HG03442 (cell line): ENCODE results near the gene SCYL2.
"Not testable (repeated sequence)": the region's sequence is repeated elsewhere in the genome, so short reads cannot be mapped to it uniquely, and the experiment has no call there.

Experiments
- ATAC-seq: cut with Tn5 transposase; IDR thresholded peaks from one replicate; pipeline ENCODE4 v1.9.1; 2021; ENCODE audit warnings: mild to moderate bottlenecking, moderate library complexity; ENCODE audit not compliant: unreplicated experiment

Gene SCYL2

GRCh38 chr12:100324498-100324897 is 57.5 kb downstream of the SCYL2 start:
- no peak for ATAC-seq

DNA sequence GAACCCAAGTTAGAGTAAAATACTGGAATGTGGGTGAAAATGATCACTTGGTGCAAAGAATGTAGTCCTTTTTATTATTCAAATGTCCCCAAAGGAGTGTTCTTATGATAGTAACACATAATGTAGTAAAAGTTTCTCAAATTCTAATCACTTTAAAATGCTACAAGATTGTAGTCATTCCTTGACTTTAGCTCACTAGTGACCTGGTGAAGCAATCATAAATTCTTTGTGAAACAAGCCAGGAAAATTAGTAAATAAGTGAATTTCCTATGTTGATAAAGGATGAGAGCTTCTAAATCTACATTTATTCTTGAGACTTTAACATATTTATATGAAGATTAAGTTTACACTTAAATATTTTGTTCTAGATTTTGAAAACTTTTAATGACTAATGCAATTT is 59.2 kb downstream of the SCYL2 start:
- no peak for ATAC-seq

DNA sequence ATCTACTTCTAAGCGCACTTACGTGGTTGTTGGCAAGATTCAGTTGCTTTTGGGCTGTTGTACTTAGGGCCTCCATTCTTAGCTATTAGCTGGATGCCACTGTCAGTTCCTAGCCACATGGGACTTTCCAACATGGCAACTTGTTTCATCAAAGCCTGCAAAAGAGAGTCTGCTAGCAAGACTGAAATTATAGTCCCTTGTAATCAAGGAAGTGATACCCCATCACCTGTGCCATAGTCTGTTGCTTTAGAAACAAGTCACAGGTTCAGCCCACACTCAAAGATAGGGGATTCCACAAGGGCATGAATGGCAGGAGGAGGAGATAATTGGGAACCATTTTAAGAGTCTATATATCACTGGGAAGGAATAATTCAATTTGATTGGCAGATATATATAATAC is 62.8 kb downstream of the SCYL2 start:
- peak; percentile 96 for ATAC-seq

DNA sequence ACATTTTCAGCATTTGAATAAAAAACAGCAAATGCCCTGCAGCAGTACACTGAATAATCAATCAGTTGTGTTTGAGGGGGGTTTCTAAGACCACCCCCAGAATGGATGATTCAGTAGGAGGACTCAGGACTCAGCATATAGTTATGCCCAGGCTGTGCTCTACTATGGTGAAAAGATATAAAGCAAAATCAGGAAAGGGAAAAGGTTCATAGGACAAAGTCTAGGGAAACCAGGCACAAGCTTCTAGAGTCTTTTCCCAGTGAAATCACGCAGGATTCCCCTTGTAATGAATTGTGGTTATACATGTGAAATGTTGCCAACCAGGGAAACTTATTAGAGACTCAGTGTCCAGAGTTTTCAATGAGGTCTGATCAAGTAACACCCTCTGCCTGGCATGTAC is 64.9 kb downstream of the SCYL2 start:
- no peak for ATAC-seq

DNA sequence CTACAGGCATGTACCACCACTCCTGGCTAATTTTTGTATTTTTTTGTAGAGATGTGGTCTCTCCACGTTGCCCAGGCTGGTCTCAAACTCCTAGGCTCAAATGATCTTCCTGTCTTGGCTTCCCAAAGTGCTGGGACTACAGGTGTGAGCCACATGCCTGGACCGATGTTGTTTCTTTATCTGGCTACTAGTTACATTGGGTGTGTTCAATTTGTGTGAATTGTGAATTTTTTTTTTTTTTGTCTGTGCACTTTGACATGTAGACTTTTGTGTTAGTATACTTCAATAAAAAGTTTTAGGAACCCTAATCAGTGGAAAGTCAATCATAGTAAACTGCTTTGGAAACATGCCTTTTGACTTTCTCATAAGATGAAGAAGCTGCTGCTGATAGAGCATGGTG is 65.9 kb downstream of the SCYL2 start:
- ATAC-seq = no peak

GRCh38 chr12:100337299-100337698 is 70.3 kb downstream of the SCYL2 start:
- no peak for ATAC-seq

DNA sequence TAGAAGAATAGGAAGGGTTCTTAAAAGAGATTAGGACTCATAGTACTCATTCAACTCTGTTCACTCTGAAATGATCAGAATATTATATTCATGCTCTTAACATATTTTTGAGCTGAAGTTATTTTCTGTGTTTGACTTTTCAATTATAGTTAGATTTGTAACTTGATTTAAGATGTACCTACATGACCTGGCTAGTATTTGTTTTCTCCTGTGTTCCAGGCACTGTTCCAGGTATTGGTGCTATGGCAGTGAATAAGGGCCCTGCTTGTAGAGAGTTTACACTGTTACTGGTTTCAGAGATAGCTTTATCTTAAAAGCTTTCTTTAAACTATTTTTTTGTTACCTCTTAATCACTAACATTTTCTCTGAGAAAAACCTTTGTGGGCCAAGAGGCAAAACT is 70.8 kb downstream of the SCYL2 start:
- ATAC-seq = no peak

DNA sequence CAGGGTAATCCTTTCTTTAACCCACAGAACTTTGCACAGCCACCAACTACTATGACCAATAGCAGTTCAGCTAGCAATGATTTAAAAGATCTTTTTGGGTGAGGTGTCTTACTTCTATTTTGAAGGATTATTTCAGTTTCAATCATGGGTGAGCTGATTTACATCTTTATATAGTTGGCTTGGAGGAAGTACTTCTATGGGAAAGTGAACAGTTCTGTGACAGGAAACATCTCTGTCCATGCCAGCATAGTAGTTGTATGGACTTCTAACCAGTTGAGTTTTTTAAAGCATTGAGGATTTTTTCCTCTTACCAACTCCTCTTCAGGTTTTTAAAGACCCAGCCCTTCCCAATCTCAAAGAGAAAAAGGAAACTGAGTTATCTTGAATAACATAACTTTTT is 72.1 kb downstream of the SCYL2 start:
- ATAC-seq = no peak

DNA sequence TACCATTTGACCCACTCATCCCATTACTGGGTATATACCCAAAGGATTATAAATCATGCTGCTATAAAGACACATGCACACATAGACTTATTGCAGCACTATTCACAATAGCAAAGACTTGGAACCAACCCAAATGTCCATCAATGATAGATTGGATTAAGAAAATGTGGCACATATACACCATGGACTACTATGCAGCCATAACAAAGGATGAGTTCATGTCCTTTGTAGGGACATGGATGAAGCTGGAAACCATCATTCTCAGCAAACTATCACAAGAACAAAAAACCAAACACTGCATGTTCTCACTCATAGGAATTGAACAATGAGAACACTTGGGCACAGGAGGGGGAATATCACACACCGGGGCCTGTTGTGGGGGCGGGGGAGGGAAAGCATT is 75.9 kb downstream of the SCYL2 start:
- not testable (repeated sequence) for ATAC-seq

- not testable (repeated sequence) for ATAC-seq
Measured at GRCh38 chr12:100344351-100344750, 77.4 kb downstream of the SCYL2 start.

- no peak for ATAC-seq
Measured at GRCh38 chr12:100345020-100345767, 78.2 kb downstream of the SCYL2 start.

GRCh38 chr12:100346660-100347059 is 79.7 kb downstream of the SCYL2 start:
- ATAC-seq = no peak

DNA sequence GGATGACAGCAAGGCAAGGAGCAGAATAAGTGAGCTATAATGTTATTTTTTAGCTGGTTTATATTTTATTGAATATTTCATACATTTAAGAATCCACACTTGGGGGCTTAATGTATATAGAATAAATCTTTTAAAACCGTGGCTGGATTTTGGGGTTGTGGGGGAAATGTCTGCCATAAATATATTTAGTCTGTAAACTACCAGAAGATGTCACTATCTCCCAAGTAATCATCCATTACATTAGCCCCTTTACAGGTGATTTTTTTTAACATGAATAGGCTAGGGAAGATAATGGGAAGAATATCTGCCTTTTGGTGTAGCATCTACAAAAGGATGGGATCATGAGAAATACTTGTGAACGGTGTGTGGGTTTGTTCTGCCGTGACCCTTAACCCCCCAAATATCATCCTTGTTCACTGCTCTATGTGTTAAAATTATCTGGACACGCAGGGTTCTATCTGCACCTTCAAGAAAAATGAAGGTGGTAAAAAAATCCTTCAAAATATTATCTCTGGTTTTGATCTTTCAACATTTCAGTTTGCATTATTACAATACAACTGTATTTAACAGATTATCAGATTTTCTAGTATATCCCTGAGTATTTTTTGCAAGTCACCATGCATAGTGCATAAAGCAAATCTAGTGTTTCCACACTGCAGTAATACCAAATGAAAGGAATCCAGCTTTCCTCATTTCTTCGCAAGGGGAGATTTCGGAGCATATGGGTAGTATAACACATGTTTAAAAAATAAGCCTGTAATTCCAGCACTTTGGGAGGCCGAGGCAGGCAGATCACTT is 81.9 kb downstream of the SCYL2 start:
- ATAC-seq = no peak

DNA sequence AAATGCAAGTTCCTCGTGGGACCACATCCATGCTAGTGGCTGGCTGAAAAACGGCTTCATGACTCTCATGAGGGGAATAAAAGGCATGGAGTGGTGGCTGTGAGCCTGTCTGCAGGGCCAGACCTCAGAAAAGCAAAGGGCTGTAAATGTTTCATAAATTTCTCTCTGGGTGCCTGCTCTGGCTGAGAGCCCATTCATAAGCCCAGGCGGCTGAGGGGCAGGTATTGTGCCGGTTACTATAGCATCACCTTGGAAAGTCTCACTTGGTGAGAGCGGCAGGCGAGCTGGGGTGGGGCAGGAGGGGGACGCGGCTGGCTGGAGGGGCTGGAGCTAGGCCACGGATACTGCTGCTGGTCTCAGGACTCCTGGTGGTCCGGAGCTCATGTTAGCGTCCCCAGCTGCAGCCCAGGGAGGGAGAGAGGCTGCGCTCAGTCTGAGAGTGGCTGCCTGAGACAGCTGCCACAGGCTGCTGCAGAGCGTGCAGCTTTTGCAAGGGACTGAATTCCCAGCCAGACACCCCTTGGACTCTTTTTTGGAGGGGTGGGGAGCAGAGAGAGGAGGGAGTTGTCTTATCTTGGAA is 89.8 kb downstream of the SCYL2 start, which contains the start of gene SLC17A8:
Gene SLC17A8, plus strand, starts transcription at position 431 of the 580 bp plus-strand sequence. CDS start 318 bp downstream, outside the sequence.
- no peak for ATAC-seq

GRCh38 chr12:100359248-100359647 is 92.3 kb downstream of the SCYL2 start:
- ATAC-seq = no peak

- no peak for ATAC-seq
Measured at GRCh38 chr12:100359822-100360221, 92.8 kb downstream of the SCYL2 start.

DNA sequence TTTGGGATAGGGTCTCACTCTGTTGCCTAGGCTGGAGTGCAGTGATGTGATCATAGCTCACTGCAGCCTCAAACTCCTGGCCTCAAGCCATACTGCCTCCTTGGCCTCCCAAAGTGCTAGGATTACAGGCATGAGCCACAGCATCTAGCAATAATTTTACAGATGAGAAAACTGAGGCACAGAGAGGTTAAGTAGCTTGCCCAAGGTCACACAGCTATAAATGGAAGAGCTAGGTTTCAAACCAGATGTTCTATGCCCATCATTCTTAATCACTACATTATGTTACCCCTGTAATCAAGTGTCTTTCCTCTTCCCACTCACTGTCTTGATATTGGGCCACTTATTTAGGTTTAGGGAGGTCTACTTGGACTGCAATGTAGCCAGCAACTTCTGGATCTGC is 93.5 kb downstream of the SCYL2 start:
- ATAC-seq = no peak

DNA sequence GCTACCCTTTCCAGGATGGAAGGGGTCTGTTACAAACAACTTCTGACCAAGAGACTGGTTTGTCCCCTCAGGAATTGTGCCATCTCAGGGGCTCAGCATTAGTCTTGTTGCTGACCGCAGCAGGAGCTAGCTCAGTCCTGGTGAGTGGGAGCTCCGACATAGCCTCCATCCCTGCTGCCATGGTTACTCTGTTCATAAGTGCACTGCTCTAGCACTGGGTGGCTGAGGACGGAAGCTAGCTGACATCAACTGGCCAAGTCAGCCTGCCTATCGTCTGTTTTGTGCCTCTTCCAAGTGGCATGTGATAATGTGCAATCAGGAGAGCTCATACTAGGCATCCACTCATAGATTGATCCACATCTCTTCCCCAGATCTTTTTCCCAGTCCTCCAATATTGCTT is 97.3 kb downstream of the SCYL2 start:
- ATAC-seq = no peak

DNA sequence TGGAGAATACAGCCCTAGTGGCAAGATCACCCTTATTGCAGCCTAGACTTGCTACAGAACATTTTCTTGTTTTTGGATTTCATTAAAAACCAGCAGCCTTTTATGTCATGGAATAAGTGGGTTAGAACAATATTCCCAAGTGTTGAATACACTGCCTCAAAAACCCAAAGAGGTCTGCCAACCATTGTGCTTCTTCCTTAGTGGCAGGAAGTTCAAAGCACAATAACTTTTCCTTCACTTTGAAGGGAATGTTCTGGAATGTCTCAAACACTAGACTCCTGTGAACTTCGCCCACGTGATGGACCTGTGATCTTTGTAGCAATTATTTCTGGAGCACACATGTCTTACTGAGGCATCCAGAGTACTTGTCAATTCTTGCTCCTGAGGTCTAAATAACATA is 98.4 kb downstream of the SCYL2 start:
- no peak for ATAC-seq

DNA sequence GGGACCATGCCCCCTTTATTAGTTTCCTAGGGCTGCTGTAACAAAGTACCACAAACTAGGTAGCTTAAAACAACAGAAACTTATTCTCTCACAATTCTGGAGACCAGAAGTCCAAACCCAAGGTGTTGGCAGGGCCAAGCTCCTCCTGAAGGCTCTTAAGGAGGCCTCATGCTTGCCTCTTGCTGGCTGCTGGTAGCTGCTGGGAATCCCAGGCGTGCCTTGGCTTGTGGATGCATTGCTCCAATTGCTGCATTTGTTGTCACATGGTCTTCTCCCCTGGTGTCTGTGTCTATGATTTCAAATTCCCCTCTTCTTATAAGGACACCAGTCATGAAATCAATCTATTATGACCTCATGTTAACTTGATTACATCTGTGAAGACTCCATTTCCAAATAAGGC is 101.1 kb downstream of the SCYL2 start:
- ATAC-seq = no peak

GRCh38 chr12:100371146-100371545 is 104.2 kb downstream of the SCYL2 start:
- no peak for ATAC-seq
